Body of pancreas (tissue), 4 donors: ENCODE data around the gene ADAD2.

Source experiments
- POLR2A ChIP-seq, 3 donors: fragments of 450-650 bp; IDR thresholded peaks; one replicate each; pipeline ENCODE4 v1.6.1; 2016; ENCODE audit warnings: antibody characterized with exemption in 3 of 3, mild to moderate bottlenecking in 2 of 3
- TF ChIP-seq, protein P1 (sequence below), 7 experiments: fragments of 450-650 bp in 4 of 7; fragments of 200-600 bp in 3 of 7; sonication (generic) in 3 of 7; IDR thresholded peaks; one replicate each; pipeline ENCODE4 v1.5.1; 2016 to 2019; ENCODE audit warnings: antibody characterized with exemption in 7 of 7

DNA sequence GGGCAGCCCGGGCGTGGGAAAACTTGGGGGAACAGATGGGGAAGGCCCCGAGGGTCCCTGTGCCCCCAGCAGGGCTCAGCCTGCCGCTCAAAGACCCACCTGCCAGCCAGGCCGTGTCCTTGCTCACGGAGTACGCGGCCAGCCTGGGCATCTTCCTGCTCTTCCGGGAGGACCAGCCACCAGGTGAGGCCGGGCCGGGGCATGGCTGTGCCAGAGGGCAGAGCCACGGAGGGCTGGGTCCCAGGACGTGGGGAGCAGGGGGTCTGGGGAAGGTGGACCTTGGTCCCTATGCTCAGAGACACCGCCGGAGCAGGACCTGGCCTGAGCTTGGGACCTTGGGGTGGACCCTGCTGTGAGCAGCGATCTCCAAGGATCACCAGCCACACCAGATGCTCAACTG is 509 bp downstream of the ADAD2 start:
- TF ChIP-seq, protein P1, sequence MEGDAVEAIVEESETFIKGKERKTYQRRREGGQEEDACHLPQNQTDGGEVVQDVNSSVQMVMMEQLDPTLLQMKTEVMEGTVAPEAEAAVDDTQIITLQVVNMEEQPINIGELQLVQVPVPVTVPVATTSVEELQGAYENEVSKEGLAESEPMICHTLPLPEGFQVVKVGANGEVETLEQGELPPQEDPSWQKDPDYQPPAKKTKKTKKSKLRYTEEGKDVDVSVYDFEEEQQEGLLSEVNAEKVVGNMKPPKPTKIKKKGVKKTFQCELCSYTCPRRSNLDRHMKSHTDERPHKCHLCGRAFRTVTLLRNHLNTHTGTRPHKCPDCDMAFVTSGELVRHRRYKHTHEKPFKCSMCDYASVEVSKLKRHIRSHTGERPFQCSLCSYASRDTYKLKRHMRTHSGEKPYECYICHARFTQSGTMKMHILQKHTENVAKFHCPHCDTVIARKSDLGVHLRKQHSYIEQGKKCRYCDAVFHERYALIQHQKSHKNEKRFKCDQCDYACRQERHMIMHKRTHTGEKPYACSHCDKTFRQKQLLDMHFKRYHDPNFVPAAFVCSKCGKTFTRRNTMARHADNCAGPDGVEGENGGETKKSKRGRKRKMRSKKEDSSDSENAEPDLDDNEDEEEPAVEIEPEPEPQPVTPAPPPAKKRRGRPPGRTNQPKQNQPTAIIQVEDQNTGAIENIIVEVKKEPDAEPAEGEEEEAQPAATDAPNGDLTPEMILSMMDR (IDR thresholded peaks at IDR 0.05): no peak
- no peak for TF ChIP-seq POLR2A (IDR thresholded peaks at IDR 0.05)
